K562 (cell line): ENCODE data around the gene PNRC1. TPM values are rescaled to one million over a fixed set of nuclear protein-coding genes. Genes with fewer than 3 reads are reported as not detected.
A peak's percentile ranks its signal among the peaks of the same experiment; 100 is the strongest.

Source experiments
- ATAC-seq: fragments of 200-7000 bp; cut with Tn5 transposase; 3 replicates; pipeline ENCODE4 v1.9.1; 2020; ENCODE audit warnings: moderate library complexity
- BruUV-seq: library from RNA; stranded (reverse); fragments of 400-500 nt; replicated peaks from 2 replicates; lab custom pipeline; 2021; lab: Mats Ljungman, UMichigan
- CTCF ChIA-PET: fragments of 300-600 bp; formaldehyde crosslinking; extraction: SDS; loops from one replicate; lab custom pipeline; 2021; ENCODE audit warnings: low intra/inter-chr PET ratio; lab: Yijun Ruan, JAX
- POLR2A ChIA-PET: fragments of 300-600, 350-650 bp; sonication (Branson Sonifier 250); formaldehyde crosslinking; extraction: SDS; loops from one replicate; lab custom pipeline; 2021; ENCODE audit warnings: antibody characterized with exemption, inconsistent platforms; lab: Yijun Ruan, JAX
- DNase-seq, 4 experiments: peaks; one replicate each; pipeline versions ENCODE4 v3.0.0 to v3.0.0-alpha.2; 2011 to 2018; ENCODE audit warnings: low spot score in 3 of 4, mixed read lengths in 3 of 4; ENCODE audit errors: extremely low read depth in 1 of 4
- FAIRE-seq: peaks from 2 replicates; lab custom pipeline; 2011; peaks lifted over from hg19 to GRCh38; lab: Jason Lieb, UNC
- H2AFZ ChIP-seq: 2 replicates; pipeline ENCODE4 v1.6.0; 2011; ENCODE audit warnings: low read depth, low read length, control low read depth, inconsistent platforms
- H3K27ac ChIP-seq: fragments of 200-600 bp; 3 replicates; pipeline ENCODE4 v1.8.0; 2011; ENCODE audit warnings: low read depth, mild to moderate bottlenecking, control low read depth, inconsistent platforms, low read length, moderate library complexity, mixed read lengths; ENCODE audit errors: extremely low read depth
- H3K27me3 ChIP-seq, 2 experiments: fragments of 300-600 bp in 1 of 2; 2 replicates in 1 of 2; 3 replicates in 1 of 2; pipeline versions ENCODE4 v1.6.0 to v1.8.0; 2011; ENCODE audit warnings: inconsistent platforms in 2 of 2, low read length in 2 of 2, mild to moderate bottlenecking in 1 of 2, mixed read lengths in 1 of 2, moderate library complexity in 1 of 2; ENCODE audit not compliant: control insufficient read depth in 2 of 2, insufficient read depth in 2 of 2
- H3K36me3 ChIP-seq: fragments of 300-600 bp; 3 replicates; pipeline ENCODE4 v1.8.0; 2011; ENCODE audit warnings: mild to moderate bottlenecking, low read length, inconsistent platforms; ENCODE audit not compliant: control insufficient read depth, insufficient read depth
- H3K4me1 ChIP-seq, 2 experiments: fragments of 200-600 bp in 1 of 2; replicated peaks in 1 of 2; 2 replicates in 1 of 2; 3 replicates in 1 of 2; pipeline versions ENCODE4 v1.5.1 to v1.8.0; 2011; ENCODE audit warnings: inconsistent platforms in 2 of 2, low read length in 2 of 2, mild to moderate bottlenecking in 1 of 2, mixed read lengths in 1 of 2, moderate library complexity in 1 of 2; ENCODE audit not compliant: control insufficient read depth in 2 of 2, insufficient read depth in 2 of 2
- H3K4me2 ChIP-seq: 2 replicates; pipeline ENCODE4 v1.6.1; 2011; ENCODE audit warnings: low read length, control low read depth, inconsistent platforms, mixed read lengths; ENCODE audit not compliant: insufficient read depth
- H3K4me3 ChIP-seq: fragments of 200-600 bp; sonication (generic), shearing (Covaris generic); 2 replicates; pipeline ENCODE4 v1.5.1; 2016; ENCODE audit warnings: control low read depth, inconsistent platforms
- H3K79me2 ChIP-seq: fragments of 200-600 bp; 3 replicates; pipeline ENCODE4 v1.8.0; 2011; ENCODE audit warnings: low read length, inconsistent platforms; ENCODE audit not compliant: control insufficient read depth, insufficient read depth
- H3K9ac ChIP-seq, 2 experiments: 2 replicates each; pipeline versions ENCODE4 v1.6.0 to v1.6.1; 2011; ENCODE audit warnings: low read depth in 2 of 2, low read length in 2 of 2, control low read depth in 1 of 2, inconsistent platforms in 1 of 2, mild to moderate bottlenecking in 1 of 2, mixed read lengths in 1 of 2; ENCODE audit not compliant: insufficient read depth in 1 of 2
- H3K9me1 ChIP-seq: one replicate; pipeline ENCODE4 v1.6.0; 2011; ENCODE audit warnings: inconsistent platforms, mild to moderate bottlenecking, low read length, moderate library complexity; ENCODE audit not compliant: control insufficient read depth, insufficient read depth
- H3K9me3 ChIP-seq: replicated peaks from 2 replicates; pipeline ENCODE4 v1.5.1; 2011; ENCODE audit warnings: low read depth, low read length, inconsistent platforms; ENCODE audit not compliant: control insufficient read depth, insufficient read depth
- H4K20me1 ChIP-seq: replicated peaks from 2 replicates; pipeline ENCODE4 v1.6.1; 2011; ENCODE audit warnings: low read length, inconsistent platforms, mixed read lengths; ENCODE audit not compliant: control insufficient read depth, insufficient read depth
- NR2C2 ChIP-seq, 2 experiments: fragments of 200-800 bp in 1 of 2; sonication (Bioruptor generic) in 1 of 2; sonication (generic) in 1 of 2; formaldehyde crosslinking in 1 of 2; IDR thresholded peaks; 2 replicates each; pipeline versions ENCODE4 v1.6.1 to v1.8.0; 2016 to 2022; ENCODE audit warnings: mild to moderate bottlenecking in 1 of 2, missing compliant biosample characterization in 1 of 2, missing genetic modification characterization in 1 of 2, missing genetic modification reagents in 1 of 2
- ZNF217 ChIP-seq: sonication (generic); formaldehyde crosslinking; IDR thresholded peaks from 2 replicates; pipeline ENCODE4 v1.8.0; 2022; ENCODE audit warnings: mild to moderate bottlenecking, missing genetic modification reagents
- ZNF551 ChIP-seq: fragments of 250-450 bp; sonication (Bioruptor Pico); IDR thresholded peaks from 2 replicates; pipeline ENCODE4 v1.5.0; 2021; ENCODE audit warnings: mild to moderate bottlenecking, moderate library complexity
- whole genome bisulfite sequencing: fragments of 100-300 bp; shearing (Covaris generic); methylation state at CpG from one replicate; pipeline ENCODE4 v1.1.6; 2016; ENCODE audit warnings: low coverage, mixed read lengths; ENCODE audit not compliant: insufficient coverage; ENCODE audit errors: missing lambda C conversion rate; 5-methylcytosine and 5-hydroxymethylcytosine counted together
- in situ Hi-C: fragments of 300-500 bp; cut with MboI; formaldehyde crosslinking; loops from 4 replicates; pipeline ENCODE4 v1.15.0; 2018; ENCODE audit warnings: inconsistent platforms, mixed read lengths
- intact Hi-C: fragments of 100-400 bp; cut with micrococcal nuclease; formaldehyde crosslinking; loops from 2 replicates; pipeline ENCODE4 v1.14.2; 2022
- polyA plus RNA-seq, 8 experiments: library from polyadenylated mRNA; depleted of rRNA in 4 of 8; stranded (reverse) in 5 of 8; unstranded in 3 of 8; fragments of >200 nt; fragmentation: Nextera tagmentation in 2 of 8; fragmentation: Illumina TruSeq in 1 of 8; extraction: Ambion mirVana in 2 of 8; extraction: Trizol in 1 of 8; gene quantifications; 2 replicates each; pipeline versions ENCODE4 v1.2.1 to v1.2.3, GENCODE V29; 2011 to 2014; ENCODE audit warnings: inconsistent platforms in 1 of 8, missing spikeins in 1 of 8
- total RNA-seq, 7 experiments: library from RNA; depleted of rRNA in 6 of 7; stranded (reverse); fragments of >200 nt in 6 of 7; fragmentation: Illumina TruSeq in 2 of 7; extraction: Trizol in 2 of 7; gene quantifications; 2 replicates each; pipeline versions ENCODE4 v1.2.1 to v1.2.3, GENCODE V29; 2011 to 2021; ENCODE audit warnings: low replicate concordance in 1 of 7
- TF ChIP-seq, protein P1 (sequence below): sonication (generic); IDR thresholded peaks from 2 replicates; pipeline ENCODE4 v1.6.1; 2016
- TF ChIP-seq, protein P2 (sequence below), 2 experiments: fragments of 450-650 bp in 1 of 2; IDR thresholded peaks; 2 replicates each; pipeline ENCODE4 v1.6.1; 2011 to 2017; ENCODE audit warnings: low read depth in 2 of 2, antibody characterized with exemption in 1 of 2, borderline replicate concordance in 1 of 2, low read length in 1 of 2, mild to moderate bottlenecking in 1 of 2, mixed read lengths in 1 of 2; ENCODE audit not compliant: control insufficient read depth in 1 of 2

The PNRC1 gene
- total and polyA plus RNA-seq, 9 of the 15 experiments (the other 6 are each of a cell fraction or from before 2014, with no cell fraction given) = 1.2 to 10.8 (median 6.5) TPM

DNA sequence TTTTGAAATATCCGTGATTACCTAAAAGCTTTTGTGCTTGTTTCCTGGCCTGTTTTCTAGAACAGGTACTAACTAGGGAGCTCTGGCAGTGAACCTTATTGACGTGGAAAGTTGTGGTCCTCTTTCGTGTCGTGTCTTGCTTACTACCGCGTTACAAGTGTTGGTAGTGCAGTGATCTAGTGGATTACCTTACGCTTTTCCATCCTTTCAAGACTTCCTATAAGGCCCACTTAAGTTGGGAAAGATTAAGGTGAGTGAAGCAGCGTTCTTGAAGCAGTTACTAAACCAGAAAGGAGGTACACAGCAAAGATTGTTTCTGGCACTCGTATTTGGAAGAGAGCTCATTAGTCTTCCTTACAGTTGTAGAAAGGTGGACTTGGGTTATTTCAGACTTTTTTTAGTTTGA lies 1.9 kb downstream of the PNRC1 start:
- 37% methylated on average over 9 of the region's 9 CpGs for WGBS
- H3K36me3 ChIP-seq = peaks cover 15% of the 10 kb centered on the region; the same call in 2 of the 3 replicates
- H3K9ac ChIP-seq = peak overlapping the region in 1 of 2 experiments; percentile 90; a peak in 3 of 4 replicates
- DNase-seq = no peak
- no peaks in the 10 kb centered on the region for H4K20me1 ChIP-seq
- POLR2A ChIA-PET = interaction anchor here (0.8 to 2.0 kb wide), 8 partner anchors 9 to 556 kb away, joined by 3 to 5 read pairs (median 4); partner anchors contain the start of gene LYRM2
- H3K79me2 ChIP-seq = peaks cover 21% of the 10 kb centered on the region
- CTCF ChIA-PET = no interaction called here
- peak overlapping the region; percentile 76 for H3K27ac ChIP-seq
- ATAC-seq = no peak
- intact Hi-C loops (loop anchor here (5.0 kb wide), 1 partner anchor 80 kb away; no protein-coding TSS in a partner anchor), in situ Hi-C loops (no loop called here)
- H3K4me1 ChIP-seq = peaks cover 15 to 16% of the 10 kb centered on the region in 2 experiments; a peak in 4 of 5 replicates
- H3K4me2 ChIP-seq = peak overlapping the region; percentile 92
- no peaks in the 10 kb centered on the region for H3K9me1 ChIP-seq
- no peak for TF ChIP-seq ZNF217 (CRISPR knock-in tag)
- TF ChIP-seq, protein P1, sequence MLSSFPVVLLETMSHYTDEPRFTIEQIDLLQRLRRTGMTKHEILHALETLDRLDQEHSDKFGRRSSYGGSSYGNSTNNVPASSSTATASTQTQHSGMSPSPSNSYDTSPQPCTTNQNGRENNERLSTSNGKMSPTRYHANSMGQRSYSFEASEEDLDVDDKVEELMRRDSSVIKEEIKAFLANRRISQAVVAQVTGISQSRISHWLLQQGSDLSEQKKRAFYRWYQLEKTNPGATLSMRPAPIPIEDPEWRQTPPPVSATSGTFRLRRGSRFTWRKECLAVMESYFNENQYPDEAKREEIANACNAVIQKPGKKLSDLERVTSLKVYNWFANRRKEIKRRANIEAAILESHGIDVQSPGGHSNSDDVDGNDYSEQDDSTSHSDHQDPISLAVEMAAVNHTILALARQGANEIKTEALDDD = peak; percentile 61
- no peak for TF ChIP-seq NR2C2 (CRISPR knock-in tag; IDR thresholded peaks at IDR 0.05)
- TF ChIP-seq NR2C2 (tag; IDR thresholded peaks at IDR 0.05) = 0 out of 2 replicates have a peak, but pooled peaks have one; percentile 21
- TF ChIP-seq ZNF551 (CRISPR knock-in tag) = peak; percentile 78; the same call in 1 of the 2 replicates
- TF ChIP-seq, protein P2, sequence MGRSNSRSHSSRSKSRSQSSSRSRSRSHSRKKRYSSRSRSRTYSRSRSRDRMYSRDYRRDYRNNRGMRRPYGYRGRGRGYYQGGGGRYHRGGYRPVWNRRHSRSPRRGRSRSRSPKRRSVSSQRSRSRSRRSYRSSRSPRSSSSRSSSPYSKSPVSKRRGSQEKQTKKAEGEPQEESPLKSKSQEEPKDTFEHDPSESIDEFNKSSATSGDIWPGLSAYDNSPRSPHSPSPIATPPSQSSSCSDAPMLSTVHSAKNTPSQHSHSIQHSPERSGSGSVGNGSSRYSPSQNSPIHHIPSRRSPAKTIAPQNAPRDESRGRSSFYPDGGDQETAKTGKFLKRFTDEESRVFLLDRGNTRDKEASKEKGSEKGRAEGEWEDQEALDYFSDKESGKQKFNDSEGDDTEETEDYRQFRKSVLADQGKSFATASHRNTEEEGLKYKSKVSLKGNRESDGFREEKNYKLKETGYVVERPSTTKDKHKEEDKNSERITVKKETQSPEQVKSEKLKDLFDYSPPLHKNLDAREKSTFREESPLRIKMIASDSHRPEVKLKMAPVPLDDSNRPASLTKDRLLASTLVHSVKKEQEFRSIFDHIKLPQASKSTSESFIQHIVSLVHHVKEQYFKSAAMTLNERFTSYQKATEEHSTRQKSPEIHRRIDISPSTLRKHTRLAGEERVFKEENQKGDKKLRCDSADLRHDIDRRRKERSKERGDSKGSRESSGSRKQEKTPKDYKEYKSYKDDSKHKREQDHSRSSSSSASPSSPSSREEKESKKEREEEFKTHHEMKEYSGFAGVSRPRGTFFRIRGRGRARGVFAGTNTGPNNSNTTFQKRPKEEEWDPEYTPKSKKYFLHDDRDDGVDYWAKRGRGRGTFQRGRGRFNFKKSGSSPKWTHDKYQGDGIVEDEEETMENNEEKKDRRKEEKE (IDR thresholded peaks at IDR 0.05; ENCODE audit: borderline replicate concordance in 1 of 2, control insufficient read depth in 1 of 2, low read depth in 2 of 2, low read length in 1 of 2) = no peak
- H3K9me3 ChIP-seq = no peaks in the 10 kb centered on the region
- FAIRE-seq = peak; percentile 29
- no peaks in the 10 kb centered on the region for H3K27me3 ChIP-seq
- peak overlapping the region; percentile 86 for H3K4me3 ChIP-seq
- peak overlapping the region; percentile 88 for H2AFZ ChIP-seq
- BruUV-seq = no TSS peak
